HAP-1 (cell line): ENCODE results near the gene UBE3C.
"Not testable (repeated sequence)": the region's sequence is repeated elsewhere in the genome, so short reads cannot be mapped to it uniquely, and the experiment has no call there.

ENCODE experiments used
- DNase-seq, 2 experiments: peaks; one replicate each; pipeline ENCODE4 v3.0.0-alpha.2; 2016 to 2020; ENCODE audit warnings: low spot score in 2 of 2
- H3K27me3 ChIP-seq: fragments of 250-450 bp; sonication (Bioruptor Pico); 2 replicates; pipeline ENCODE4 v1.5.1; 2020; ENCODE audit warnings: low read depth, mild to moderate bottlenecking, moderate library complexity
- H3K36me3 ChIP-seq: fragments of 250-450 bp; sonication (Bioruptor Pico); replicated peaks from 2 replicates; pipeline ENCODE4 v1.5.1; 2020; ENCODE audit warnings: mild to moderate bottlenecking
- H3K4me1 ChIP-seq: fragments of 250-450 bp; sonication (Bioruptor Pico); 2 replicates; pipeline ENCODE4 v1.5.1; 2020; ENCODE audit warnings: mild to moderate bottlenecking
- H3K4me3 ChIP-seq: fragments of 250-450 bp; sonication (Bioruptor Pico); 2 replicates; pipeline ENCODE4 v1.5.1; 2020; ENCODE audit warnings: mild to moderate bottlenecking, moderate library complexity
- H3K9me3 ChIP-seq: fragments of 250-450 bp; sonication (Bioruptor Pico); 2 replicates; pipeline ENCODE4 v1.5.1; 2020; ENCODE audit warnings: mild to moderate bottlenecking, moderate library complexity
- in situ Hi-C: fragments of 300-500 bp; cut with MboI; formaldehyde crosslinking; loops from 3 replicates; pipeline ENCODE4 v1.14.3; 2020; ENCODE audit warnings: low sequenced_read_pairs, inconsistent platforms, mixed read lengths

The UBE3C gene

DNA sequence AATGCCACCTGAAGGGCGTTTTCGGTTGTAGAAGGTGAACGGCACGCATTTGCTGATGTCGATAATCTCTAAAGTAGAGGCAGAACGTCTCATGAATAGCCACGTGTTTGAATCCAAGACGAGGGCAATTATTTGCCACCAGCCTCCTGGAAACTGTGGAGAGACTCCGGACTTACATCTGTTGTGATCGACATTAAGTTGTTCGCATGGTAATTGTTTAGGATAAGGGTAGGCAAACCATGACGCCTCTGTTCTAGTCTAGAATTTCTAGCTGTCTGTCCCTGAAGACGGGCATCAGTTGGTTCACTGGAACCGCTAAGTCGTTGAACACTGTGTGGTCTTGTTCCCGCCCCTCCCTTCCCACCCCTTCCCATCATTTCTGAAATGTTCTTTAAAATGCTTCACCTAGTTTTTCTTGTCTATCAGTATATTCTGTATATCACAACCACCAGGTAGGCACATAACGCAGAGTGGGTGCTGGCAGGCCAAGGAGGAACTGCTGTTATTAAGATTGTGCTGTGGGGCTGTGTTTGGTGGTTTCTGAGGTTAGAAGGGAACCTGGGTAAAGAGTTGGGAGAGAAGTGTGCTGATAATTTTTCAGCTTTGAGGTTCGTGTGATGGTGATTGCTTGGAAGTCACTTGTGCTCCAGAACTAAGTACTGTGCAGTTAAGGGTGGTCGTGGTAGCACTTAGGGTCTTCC, 1.2 kb downstream of the UBE3C start:
- H3K9me3 ChIP-seq: no peaks in the 10 kb centered on the region; the same call in 1 of the 2 replicates
- in situ Hi-C loops: no loop called here
- H3K27me3 ChIP-seq: no peaks in the 10 kb centered on the region
- DNase-seq: no peak
- peak overlapping the region; percentile 71 for H3K4me3 ChIP-seq
- H3K4me1 ChIP-seq: peaks cover 24% of the 10 kb centered on the region
- peaks cover 40% of the 10 kb centered on the region for H3K36me3 ChIP-seq

- H3K9me3 ChIP-seq: no peaks in the 10 kb centered on the region; the same call in 1 of the 2 replicates
- H3K36me3 ChIP-seq: peaks cover 42% of the 10 kb centered on the region
- H3K4me3 ChIP-seq: peak overlapping the region; percentile 71
- in situ Hi-C loops: no loop called here
- peaks cover 28% of the 10 kb centered on the region for H3K4me1 ChIP-seq
- no peaks in the 10 kb centered on the region for H3K27me3 ChIP-seq
- no peak for DNase-seq
These were observed 1.8 kb downstream of the UBE3C start for GRCh38 chr7:157140511-157140905.

DNA sequence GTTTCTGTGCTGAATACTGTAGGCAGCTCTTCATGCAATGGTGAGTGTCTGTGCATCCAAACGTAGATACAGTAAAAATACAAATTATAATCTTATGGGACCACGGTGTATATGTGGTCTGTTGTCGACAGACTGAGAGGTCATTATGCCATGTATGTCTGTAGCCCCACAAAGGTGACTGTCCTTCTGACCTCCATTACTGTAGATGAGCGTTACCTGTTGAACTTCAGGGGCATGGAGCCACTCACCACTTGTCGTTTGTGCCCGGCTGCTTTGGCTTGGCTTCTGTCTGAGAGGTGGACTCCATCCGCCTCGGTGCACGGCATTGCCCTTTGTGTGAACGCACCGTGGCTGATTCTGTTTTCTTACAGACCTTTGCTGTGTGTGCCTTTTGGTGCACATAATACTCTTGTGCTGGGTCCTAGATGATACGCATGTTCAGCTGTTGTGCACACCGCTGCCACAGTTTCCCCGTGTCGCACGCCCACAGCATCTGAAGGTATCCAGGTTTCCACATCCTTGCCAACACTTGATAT, 2.9 kb downstream of the UBE3C start:
- no peak for DNase-seq
- no peaks in the 10 kb centered on the region; the same call in 1 of the 2 replicates for H3K9me3 ChIP-seq
- no peaks in the 10 kb centered on the region for H3K27me3 ChIP-seq
- peaks cover 32% of the 10 kb centered on the region for H3K4me1 ChIP-seq
- in situ Hi-C loops: no loop called here
- H3K36me3 ChIP-seq: peaks cover 47% of the 10 kb centered on the region
- no peak overlapping the region for H3K4me3 ChIP-seq

DNA sequence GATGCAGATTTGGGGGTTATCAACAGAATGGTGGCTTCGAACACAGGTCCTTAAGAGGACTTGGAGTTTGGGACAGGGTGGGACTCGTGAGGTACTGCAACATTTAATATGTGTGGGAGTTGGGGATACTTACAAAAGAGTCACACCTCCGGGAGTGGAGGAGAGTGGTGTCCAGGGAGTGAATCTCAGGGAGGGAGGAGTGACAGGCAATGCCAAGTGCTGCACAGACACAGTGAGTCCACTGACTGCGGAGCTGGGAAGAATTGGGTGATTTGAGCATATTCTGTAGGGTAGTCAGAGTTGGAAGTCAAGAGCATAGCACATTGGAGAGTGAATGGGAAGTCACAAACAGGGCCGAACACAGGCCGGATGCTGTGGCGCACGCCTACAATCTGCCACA, 5.1 kb downstream of the UBE3C start:
- in situ Hi-C loops: no loop called here
- no peaks in the 10 kb centered on the region for H3K27me3 ChIP-seq

DNA sequence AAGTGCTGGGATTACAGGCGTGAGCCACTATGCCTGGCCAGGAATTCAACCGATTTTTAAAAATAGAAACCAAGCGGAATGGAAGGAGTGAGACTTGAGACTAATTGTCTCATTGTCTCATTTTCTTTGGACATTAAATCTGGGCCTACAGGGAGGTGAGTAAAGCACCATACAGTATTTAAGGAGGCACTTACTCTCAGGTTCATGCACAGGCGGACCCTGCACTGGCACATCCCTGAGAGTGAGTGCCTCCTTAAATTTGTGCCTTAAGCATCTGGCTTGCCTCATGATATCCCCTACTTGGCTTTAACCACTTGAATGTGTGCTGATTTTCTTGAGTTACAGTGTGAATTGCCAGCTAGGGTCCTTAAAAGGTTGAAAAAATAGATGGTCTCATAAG, 10.6 kb downstream of the UBE3C start:
- Histone ChIP-seq H3K4me3 (no peak overlapping the region), H3K9me3 (no peaks in the 10 kb centered on the region), H3K4me1 (peaks cover 24% of the 10 kb centered on the region), H3K27me3 (no peaks in the 10 kb centered on the region), H3K36me3 (peaks cover 21% of the 10 kb centered on the region)
- no peak for DNase-seq
- in situ Hi-C loops: no loop called here

More for the DNA sequence above, 5.1 kb downstream of the UBE3C start:
- no peaks in the 10 kb centered on the region; the same call in 1 of the 2 replicates for H3K9me3 ChIP-seq
- peaks cover 56% of the 10 kb centered on the region for H3K36me3 ChIP-seq
- H3K4me1 ChIP-seq: peaks cover 43% of the 10 kb centered on the region
- H3K4me3 ChIP-seq: no peak overlapping the region
- no peak for DNase-seq

DNA sequence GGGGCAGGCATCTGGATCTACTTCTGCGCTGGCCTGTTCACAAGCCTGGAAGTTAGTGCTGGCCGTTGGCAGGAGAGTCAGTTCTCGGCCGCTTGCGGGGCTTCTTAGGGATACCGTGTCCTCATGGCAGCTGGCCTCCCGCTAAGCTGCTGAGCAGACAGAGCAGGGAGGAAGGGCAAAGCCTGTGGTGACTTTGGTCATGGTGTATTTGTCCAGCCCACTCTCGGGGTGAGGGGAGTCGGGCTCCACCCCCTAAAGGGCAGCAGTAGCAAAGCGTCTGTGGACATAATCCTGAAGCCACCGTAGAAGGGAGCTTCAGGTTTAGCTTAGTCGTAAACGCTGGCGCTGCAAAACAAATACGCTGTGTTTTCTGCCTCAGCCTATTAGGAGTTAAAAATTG, 12.2 kb downstream of the UBE3C start:
- no peaks in the 10 kb centered on the region for H3K27me3 ChIP-seq
- no peak overlapping the region for H3K4me3 ChIP-seq
- H3K9me3 ChIP-seq: no peaks in the 10 kb centered on the region
- in situ Hi-C loops: no loop called here
- H3K4me1 ChIP-seq: peaks cover 16% of the 10 kb centered on the region
- H3K36me3 ChIP-seq: peaks cover 15% of the 10 kb centered on the region
- DNase-seq: peak in 1 of 2 experiments; percentile 58

DNA sequence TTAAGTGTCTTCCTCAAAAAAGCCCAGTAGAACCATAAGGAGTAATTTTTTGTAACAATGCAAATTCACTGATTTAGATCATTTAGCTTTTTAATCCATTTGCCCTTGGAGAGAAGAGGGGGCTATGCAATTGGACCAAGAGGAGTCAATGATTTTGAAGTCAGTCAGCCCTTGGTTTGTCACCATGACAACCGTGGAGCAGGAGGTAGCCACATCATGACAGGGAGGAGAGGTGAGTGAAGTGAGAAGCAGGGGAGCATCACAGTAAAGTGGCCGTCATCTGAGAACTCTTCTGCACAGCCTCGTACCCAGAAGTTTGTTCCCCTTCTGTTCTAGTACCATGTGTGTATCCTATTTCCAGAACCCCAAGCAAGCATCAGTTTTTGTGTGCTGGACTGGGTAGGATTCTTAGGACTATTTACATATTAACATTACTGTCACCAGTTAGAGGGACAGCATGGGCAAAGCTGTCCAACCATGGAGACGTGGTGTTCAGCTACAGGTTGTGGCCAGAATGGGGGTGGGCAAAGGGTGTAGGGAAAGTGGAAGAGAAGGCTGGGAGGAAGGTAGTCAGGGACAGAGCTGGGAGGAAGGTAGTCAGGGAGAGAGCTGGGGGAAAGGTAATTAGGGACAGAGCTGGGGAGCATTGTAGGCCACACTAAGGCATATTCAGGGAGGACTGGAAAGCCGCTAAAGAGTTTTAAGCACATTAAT, 13.1 kb downstream of the UBE3C start:
- H3K9me3 ChIP-seq: no peaks in the 10 kb centered on the region
- no peak overlapping the region for H3K4me3 ChIP-seq
- in situ Hi-C loops: no loop called here
- peaks cover 14% of the 10 kb centered on the region for H3K36me3 ChIP-seq
- peaks cover 19% of the 10 kb centered on the region for H3K4me1 ChIP-seq
- no peaks in the 10 kb centered on the region for H3K27me3 ChIP-seq
- no peak for DNase-seq

- peaks cover 14% of the 10 kb centered on the region for H3K36me3 ChIP-seq
- H3K4me1 ChIP-seq: peaks cover 20% of the 10 kb centered on the region
- no peak for DNase-seq
These were observed 13.7 kb downstream of the UBE3C start for GRCh38 chr7:157152391-157152937.

DNA sequence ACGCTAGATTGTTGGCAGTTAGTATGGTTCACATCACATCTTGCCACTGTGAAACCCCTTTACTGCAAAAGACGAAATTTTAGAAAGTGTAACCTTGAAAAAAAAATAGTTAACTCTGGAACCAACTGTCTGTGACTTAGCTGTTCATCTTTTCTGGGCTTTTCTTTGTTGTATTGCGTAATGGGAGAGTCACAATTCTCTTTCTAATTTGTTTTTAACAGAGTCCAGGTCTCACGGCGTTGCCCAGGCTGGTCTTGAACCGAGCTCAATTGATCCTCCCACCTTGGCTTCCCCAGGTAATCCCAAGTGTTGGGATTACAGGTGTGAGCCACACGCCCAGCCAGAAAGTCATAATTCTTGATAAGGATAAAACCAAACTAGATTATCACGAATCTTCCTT, 14.5 kb downstream of the UBE3C start:
- no peak overlapping the region for H3K4me3 ChIP-seq
- in situ Hi-C loops: no loop called here
- H3K4me1 ChIP-seq: peaks cover 18% of the 10 kb centered on the region
- H3K9me3 ChIP-seq: no peaks in the 10 kb centered on the region
- H3K36me3 ChIP-seq: peaks cover 7% of the 10 kb centered on the region
- H3K27me3 ChIP-seq: no peaks in the 10 kb centered on the region
- DNase-seq: no peak

More at GRCh38 chr7:157152391-157152937, 13.7 kb downstream of the UBE3C start:
- Histone ChIP-seq H3K9me3 (no peaks in the 10 kb centered on the region), H3K4me3 (no peak overlapping the region), H3K27me3 (no peaks in the 10 kb centered on the region)
- in situ Hi-C loops: no loop called here

DNA sequence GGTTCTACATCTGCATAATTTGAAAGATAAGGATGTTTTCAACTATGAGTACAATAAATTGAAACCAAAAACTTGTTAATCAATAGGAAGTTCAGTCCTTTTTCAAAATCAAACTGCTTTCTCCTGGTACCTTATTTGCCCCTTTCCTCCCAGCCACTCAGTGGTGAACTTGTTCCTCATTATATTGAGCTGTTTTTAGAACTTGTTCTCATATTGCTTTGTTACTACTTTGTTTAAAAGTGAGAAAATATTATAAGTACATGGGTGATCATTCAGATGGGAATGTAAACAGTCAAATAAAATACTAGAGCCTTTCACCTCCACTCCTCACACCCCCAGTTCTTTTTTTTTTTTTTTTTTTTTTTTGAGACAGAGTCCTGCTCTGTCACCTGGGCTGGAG, 17.2 kb downstream of the UBE3C start:
- in situ Hi-C loops: no loop called here
- no peak for DNase-seq

DNA sequence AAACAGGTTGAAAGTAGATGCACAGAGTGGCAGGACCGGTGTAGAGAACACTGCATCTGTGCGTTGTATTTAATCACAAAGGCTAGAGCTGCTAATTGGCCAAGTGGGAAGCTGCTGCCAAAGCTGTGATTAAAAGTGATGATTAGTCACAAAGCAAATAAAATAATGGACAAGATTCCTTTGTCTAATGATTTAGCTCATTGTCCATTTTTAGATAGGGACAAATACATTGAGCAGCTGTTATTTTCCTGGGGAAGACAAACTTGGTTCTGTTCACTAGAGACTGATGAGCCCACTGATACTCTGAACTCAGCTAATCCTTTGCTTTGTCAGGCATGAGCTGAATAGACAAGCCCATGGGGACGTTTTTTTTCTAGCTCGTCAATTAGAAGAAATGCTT, 19.7 kb downstream of the UBE3C start:
- no peak for DNase-seq
- H3K36me3 ChIP-seq: no peaks in the 10 kb centered on the region; the same call in none of the 2 replicates
- no peaks in the 10 kb centered on the region for H3K27me3 ChIP-seq
- H3K9me3 ChIP-seq: no peaks in the 10 kb centered on the region
- in situ Hi-C loops: no loop called here
- peaks cover 24% of the 10 kb centered on the region for H3K4me1 ChIP-seq
- no peak overlapping the region for H3K4me3 ChIP-seq

More for the DNA sequence above, 17.2 kb downstream of the UBE3C start:
- Histone ChIP-seq H3K9me3 (no peaks in the 10 kb centered on the region), H3K4me3 (no peak overlapping the region), H3K27me3 (no peaks in the 10 kb centered on the region), H3K36me3 (peaks cover 5% of the 10 kb centered on the region), H3K4me1 (peaks cover 24% of the 10 kb centered on the region)

GRCh38 chr7:157159537-157159936, 20.8 kb downstream of the UBE3C start:
- H3K36me3 ChIP-seq, H3K27me3 ChIP-seq, H3K9me3 ChIP-seq, DNase-seq, in situ Hi-C loops, H3K4me3 ChIP-seq: not testable (repeated sequence)
- H3K4me1 ChIP-seq: peaks cover 24% of the 10 kb centered on the region

DNA sequence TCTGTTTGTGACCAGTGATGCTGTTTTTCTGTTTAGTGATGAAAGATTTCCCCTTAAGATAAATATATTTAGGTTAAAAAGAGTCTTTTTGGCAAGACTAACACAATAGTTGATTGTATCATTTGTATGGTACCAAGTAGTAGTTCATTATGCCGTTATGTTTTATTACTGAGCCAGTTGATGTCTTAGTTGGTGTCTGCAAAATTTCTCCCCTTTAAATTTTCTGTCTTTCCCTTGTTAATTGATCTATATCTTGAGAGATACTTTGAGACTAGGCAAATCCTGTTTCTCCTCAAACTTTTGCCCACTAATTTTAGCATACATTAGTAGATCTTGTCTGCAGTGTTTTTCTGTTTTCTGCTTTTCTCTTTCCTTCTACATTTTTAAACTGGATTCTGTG, 21.7 kb downstream of the UBE3C start:
- H3K4me1 ChIP-seq: peaks cover 24% of the 10 kb centered on the region
- in situ Hi-C loops: no loop called here
- H3K9me3 ChIP-seq: no peaks in the 10 kb centered on the region
- H3K27me3 ChIP-seq: no peaks in the 10 kb centered on the region
- no peak for DNase-seq
- H3K36me3 ChIP-seq: peaks cover 13% of the 10 kb centered on the region
- H3K4me3 ChIP-seq: no peak overlapping the region

GRCh38 chr7:157165987-157166386, 27.3 kb downstream of the UBE3C start:
- Histone ChIP-seq H3K4me3 (no peak overlapping the region), H3K27me3 (no peaks in the 10 kb centered on the region), H3K4me1 (no peaks in the 10 kb centered on the region; the same call in 1 of the 2 replicates), H3K9me3 (no peaks in the 10 kb centered on the region), H3K36me3 (peaks cover 58% of the 10 kb centered on the region)
- no peak for DNase-seq
- in situ Hi-C loops: no loop called here
